ENCODE results near the gene SSX2IP. TPM values are rescaled to one million over a fixed set of nuclear protein-coding genes. Genes with fewer than 3 reads are reported as not detected.

The SSX2IP gene
- total and polyA plus RNA-seq, 9 of the 15 experiments (the other 6 are each of a cell fraction or from before 2014, with no cell fraction given) = 20.6 to 96.7 (median 61.7) TPM

DNA sequence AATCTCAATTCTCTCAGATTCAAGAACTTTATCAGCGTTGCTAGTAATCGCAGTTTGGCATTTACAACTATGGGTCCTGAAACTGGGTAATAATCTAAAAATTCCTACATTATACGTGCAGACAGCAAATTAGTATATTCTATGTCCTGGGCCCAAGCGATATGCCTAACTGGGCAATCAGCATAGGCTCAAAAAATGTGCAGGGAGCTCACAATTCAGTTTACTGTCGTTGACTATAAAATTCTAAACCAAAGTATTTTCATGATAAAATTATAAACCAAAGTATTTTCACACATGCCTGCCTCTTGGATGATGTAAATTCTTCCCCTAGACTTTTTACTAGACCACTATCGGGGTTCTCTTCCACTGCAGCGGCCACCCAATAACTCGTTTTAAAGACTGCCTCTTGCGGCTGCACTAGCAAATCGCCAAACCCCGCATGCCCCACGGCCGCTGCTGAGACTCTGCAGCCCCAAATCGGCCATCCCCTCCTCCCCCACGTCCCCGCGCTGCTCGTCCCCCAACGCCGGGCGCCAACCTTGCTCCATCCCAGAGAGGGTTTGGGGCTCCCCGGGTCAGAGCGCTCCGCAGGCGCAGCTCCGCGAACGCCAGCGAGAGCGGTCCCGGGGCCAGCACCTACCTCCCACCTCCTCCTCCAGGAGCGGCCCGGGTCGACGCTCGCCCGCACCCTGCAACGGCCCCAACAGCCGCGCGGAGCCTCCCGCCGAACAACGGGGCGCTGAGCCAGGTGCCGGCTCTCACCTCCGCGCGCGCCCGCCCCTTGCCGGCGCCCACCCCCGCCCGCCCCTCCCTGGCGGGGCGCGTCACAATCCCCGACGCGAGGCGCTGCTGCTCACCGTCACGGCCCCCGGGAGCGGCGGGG lies 506 bp downstream of the SSX2IP start (continued):
- TF ChIP-seq, protein P1, sequence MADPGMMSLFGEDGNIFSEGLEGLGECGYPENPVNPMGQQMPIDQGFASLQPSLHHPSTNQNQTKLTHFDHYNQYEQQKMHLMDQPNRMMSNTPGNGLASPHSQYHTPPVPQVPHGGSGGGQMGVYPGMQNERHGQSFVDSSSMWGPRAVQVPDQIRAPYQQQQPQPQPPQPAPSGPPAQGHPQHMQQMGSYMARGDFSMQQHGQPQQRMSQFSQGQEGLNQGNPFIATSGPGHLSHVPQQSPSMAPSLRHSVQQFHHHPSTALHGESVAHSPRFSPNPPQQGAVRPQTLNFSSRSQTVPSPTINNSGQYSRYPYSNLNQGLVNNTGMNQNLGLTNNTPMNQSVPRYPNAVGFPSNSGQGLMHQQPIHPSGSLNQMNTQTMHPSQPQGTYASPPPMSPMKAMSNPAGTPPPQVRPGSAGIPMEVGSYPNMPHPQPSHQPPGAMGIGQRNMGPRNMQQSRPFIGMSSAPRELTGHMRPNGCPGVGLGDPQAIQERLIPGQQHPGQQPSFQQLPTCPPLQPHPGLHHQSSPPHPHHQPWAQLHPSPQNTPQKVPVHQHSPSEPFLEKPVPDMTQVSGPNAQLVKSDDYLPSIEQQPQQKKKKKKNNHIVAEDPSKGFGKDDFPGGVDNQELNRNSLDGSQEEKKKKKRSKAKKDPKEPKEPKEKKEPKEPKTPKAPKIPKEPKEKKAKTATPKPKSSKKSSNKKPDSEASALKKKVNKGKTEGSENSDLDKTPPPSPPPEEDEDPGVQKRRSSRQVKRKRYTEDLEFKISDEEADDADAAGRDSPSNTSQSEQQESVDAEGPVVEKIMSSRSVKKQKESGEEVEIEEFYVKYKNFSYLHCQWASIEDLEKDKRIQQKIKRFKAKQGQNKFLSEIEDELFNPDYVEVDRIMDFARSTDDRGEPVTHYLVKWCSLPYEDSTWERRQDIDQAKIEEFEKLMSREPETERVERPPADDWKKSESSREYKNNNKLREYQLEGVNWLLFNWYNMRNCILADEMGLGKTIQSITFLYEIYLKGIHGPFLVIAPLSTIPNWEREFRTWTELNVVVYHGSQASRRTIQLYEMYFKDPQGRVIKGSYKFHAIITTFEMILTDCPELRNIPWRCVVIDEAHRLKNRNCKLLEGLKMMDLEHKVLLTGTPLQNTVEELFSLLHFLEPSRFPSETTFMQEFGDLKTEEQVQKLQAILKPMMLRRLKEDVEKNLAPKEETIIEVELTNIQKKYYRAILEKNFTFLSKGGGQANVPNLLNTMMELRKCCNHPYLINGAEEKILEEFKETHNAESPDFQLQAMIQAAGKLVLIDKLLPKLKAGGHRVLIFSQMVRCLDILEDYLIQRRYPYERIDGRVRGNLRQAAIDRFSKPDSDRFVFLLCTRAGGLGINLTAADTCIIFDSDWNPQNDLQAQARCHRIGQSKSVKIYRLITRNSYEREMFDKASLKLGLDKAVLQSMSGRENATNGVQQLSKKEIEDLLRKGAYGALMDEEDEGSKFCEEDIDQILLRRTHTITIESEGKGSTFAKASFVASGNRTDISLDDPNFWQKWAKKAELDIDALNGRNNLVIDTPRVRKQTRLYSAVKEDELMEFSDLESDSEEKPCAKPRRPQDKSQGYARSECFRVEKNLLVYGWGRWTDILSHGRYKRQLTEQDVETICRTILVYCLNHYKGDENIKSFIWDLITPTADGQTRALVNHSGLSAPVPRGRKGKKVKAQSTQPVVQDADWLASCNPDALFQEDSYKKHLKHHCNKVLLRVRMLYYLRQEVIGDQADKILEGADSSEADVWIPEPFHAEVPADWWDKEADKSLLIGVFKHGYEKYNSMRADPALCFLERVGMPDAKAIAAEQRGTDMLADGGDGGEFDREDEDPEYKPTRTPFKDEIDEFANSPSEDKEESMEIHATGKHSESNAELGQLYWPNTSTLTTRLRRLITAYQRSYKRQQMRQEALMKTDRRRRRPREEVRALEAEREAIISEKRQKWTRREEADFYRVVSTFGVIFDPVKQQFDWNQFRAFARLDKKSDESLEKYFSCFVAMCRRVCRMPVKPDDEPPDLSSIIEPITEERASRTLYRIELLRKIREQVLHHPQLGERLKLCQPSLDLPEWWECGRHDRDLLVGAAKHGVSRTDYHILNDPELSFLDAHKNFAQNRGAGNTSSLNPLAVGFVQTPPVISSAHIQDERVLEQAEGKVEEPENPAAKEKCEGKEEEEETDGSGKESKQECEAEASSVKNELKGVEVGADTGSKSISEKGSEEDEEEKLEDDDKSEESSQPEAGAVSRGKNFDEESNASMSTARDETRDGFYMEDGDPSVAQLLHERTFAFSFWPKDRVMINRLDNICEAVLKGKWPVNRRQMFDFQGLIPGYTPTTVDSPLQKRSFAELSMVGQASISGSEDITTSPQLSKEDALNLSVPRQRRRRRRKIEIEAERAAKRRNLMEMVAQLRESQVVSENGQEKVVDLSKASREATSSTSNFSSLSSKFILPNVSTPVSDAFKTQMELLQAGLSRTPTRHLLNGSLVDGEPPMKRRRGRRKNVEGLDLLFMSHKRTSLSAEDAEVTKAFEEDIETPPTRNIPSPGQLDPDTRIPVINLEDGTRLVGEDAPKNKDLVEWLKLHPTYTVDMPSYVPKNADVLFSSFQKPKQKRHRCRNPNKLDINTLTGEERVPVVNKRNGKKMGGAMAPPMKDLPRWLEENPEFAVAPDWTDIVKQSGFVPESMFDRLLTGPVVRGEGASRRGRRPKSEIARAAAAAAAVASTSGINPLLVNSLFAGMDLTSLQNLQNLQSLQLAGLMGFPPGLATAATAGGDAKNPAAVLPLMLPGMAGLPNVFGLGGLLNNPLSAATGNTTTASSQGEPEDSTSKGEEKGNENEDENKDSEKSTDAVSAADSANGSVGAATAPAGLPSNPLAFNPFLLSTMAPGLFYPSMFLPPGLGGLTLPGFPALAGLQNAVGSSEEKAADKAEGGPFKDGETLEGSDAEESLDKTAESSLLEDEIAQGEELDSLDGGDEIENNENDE (IDR thresholded peaks at IDR 0.05; ENCODE audit: low read depth, low read length) = no peak
- no peak for TF ChIP-seq HNRNPL (IDR thresholded peaks at IDR 0.05; ENCODE audit: low read depth, low read length)
- TF ChIP-seq POLR3A (IDR thresholded peaks at IDR 0.05; ENCODE audit: borderline replicate concordance, extremely low read depth, insufficient read depth, insufficient read length) = no peak
- TF ChIP-seq KAT8 (IDR thresholded peaks at IDR 0.05; ENCODE audit: low read depth) = no peak
- peak; percentile 65 for TF ChIP-seq NFIC (IDR thresholded peaks at IDR 0.05)
- 0 out of 2 replicates have a peak, but pooled peaks have one; percentile 57 for TF ChIP-seq HCFC1 (IDR thresholded peaks at IDR 0.05; ENCODE audit: low read depth, low read length)
- TF ChIP-seq THRAP3 (IDR thresholded peaks at IDR 0.05; ENCODE audit: borderline replicate concordance) = no peak
- TF ChIP-seq, protein P2, sequence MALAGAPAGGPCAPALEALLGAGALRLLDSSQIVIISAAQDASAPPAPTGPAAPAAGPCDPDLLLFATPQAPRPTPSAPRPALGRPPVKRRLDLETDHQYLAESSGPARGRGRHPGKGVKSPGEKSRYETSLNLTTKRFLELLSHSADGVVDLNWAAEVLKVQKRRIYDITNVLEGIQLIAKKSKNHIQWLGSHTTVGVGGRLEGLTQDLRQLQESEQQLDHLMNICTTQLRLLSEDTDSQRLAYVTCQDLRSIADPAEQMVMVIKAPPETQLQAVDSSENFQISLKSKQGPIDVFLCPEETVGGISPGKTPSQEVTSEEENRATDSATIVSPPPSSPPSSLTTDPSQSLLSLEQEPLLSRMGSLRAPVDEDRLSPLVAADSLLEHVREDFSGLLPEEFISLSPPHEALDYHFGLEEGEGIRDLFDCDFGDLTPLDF (CRISPR knock-in tag; IDR thresholded peaks at IDR 0.05) = no peak
- TF ChIP-seq ZNF316 (IDR thresholded peaks at IDR 0.05) = no peak
- no peak for TF ChIP-seq CBFA2T2 (conservative IDR thresholded peaks at IDR 0.05)
- no peak for TF ChIP-seq MAFF (IDR thresholded peaks at IDR 0.05; ENCODE audit: low read length)
- TF ChIP-seq, protein P3, sequence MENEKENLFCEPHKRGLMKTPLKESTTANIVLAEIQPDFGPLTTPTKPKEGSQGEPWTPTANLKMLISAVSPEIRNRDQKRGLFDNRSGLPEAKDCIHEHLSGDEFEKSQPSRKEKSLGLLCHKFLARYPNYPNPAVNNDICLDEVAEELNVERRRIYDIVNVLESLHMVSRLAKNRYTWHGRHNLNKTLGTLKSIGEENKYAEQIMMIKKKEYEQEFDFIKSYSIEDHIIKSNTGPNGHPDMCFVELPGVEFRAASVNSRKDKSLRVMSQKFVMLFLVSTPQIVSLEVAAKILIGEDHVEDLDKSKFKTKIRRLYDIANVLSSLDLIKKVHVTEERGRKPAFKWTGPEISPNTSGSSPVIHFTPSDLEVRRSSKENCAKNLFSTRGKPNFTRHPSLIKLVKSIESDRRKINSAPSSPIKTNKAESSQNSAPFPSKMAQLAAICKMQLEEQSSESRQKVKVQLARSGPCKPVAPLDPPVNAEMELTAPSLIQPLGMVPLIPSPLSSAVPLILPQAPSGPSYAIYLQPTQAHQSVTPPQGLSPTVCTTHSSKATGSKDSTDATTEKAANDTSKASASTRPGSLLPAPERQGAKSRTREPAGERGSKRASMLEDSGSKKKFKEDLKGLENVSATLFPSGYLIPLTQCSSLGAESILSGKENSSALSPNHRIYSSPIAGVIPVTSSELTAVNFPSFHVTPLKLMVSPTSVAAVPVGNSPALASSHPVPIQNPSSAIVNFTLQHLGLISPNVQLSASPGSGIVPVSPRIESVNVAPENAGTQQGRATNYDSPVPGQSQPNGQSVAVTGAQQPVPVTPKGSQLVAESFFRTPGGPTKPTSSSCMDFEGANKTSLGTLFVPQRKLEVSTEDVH (IDR thresholded peaks at IDR 0.05; ENCODE audit: low read depth, partially characterized antibody) = no peak

Data from K562 (cell line).